ENCODE results near the gene DUSP21.
"Not testable (repeated sequence)": the region's sequence is repeated elsewhere in the genome, so short reads cannot be mapped to it uniquely, and the experiment has no call there.

Gene DUSP21

DNA sequence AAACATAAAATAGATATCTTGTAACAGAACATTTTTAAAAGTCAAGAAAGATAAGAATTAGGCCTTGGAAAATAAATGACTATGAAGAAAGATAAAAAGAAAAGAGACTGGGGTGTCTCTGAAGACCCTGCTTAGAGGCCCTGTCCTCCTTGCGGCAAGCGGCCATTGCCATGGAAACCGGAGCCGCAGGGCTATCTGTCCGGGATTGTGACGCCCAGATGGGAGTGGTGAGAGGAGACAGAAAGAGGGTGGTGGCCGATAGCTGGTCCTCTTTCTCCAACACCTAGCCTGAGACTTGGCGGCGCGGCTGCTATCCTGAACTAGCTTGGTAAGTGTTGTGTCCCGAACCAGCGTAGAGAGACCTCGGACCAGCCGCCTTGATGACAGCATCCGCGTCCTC is at the start of gene DUSP21:
Gene DUSP21, plus strand, starts transcription at position 269 of the 400 bp plus-strand sequence. Its CDS starts 112 bp downstream, at position 381.
- no peak for DNase-seq (ENCODE audit: low spot score)

GRCh38 chrX:44795945-44796450 is 47.8 kb upstream of the DUSP21 start:
- no peak for DNase-seq (ENCODE audit: low spot score)

- DNase-seq (ENCODE audit: low spot score): no peak
Observed at GRCh38 chrX:44802613-44803012, 41.2 kb upstream of the DUSP21 start.

- no peak for DNase-seq (ENCODE audit: low spot score)
Observed at GRCh38 chrX:44815681-44816080, 28.1 kb upstream of the DUSP21 start.

DNA sequence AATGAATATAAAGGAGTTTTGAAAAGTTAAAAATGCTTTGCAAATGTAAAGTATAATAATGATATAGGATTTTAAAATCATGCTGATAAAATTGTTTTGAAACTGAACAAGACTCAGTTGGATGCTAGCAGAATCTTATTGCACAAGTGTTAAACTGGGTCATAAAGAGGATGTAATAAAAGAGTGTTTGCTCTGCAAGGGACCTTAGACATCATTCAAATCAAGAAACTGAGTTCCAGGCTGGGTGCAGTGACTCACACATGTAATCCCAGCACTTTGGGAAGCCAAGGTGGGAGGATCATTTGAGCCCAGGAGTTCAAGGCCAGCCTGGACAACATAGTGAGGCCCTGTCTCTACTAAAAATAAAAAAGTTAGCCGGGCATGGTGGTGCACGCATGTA is 27.5 kb upstream of the DUSP21 start:
- DNase-seq (ENCODE audit: low spot score): no peak

- no peak for DNase-seq (ENCODE audit: low spot score)
Observed at GRCh38 chrX:44817029-44817428, 26.8 kb upstream of the DUSP21 start.

GRCh38 chrX:44822601-44823000 is 21.2 kb upstream of the DUSP21 start:
- no peak for DNase-seq (ENCODE audit: low spot score)

GRCh38 chrX:44823193-44823592 is 20.6 kb upstream of the DUSP21 start:
- DNase-seq (ENCODE audit: low spot score): not testable (repeated sequence)

DNA sequence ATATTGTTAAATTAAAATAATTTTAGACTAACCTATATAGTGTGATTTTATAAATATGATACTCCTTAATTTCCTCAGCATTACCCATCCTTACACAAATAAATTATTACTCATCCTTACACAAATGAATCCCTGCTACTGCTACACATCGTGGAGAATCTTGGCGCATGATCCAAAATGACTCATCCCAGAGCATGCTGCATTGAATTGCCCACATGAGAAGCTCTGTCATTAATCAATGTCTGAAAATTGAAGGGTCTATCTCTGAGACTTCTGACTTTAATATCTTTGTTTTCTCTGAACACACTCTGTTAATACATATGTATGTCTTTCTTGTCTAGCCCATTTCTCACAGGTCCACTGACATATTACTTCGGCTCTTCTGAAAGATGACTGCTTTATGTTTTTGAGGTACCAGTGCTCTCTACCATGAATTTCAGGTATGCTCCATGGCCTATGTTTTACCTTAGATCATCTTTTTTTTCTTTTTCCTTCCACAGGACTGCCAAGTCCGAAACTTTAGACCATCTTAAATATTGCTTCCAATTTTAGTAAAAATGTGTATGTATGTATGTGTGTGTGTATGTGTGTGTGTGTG is 15.7 kb upstream of the DUSP21 start:
- DNase-seq (ENCODE audit: low spot score): no peak

DNA sequence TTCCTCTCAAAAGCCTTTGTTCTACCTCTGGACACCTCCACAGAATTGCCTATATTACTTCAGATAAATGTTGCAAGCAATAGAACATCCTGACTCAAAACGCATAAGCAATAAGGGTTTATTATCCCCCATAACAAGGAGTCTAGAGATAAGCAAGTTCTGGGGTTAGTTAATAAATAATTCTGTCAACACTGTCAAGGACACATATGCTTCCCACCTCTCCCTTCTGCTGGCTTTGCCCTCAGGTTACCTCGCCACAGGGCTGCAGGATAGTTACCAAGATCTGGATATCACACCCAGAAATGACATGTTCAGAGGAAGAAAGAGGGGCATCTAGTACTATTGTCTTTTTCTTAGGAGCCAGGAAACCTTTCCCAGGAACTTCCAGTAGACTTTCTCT is 14.0 kb upstream of the DUSP21 start:
- DNase-seq (ENCODE audit: low spot score): no peak

DNA sequence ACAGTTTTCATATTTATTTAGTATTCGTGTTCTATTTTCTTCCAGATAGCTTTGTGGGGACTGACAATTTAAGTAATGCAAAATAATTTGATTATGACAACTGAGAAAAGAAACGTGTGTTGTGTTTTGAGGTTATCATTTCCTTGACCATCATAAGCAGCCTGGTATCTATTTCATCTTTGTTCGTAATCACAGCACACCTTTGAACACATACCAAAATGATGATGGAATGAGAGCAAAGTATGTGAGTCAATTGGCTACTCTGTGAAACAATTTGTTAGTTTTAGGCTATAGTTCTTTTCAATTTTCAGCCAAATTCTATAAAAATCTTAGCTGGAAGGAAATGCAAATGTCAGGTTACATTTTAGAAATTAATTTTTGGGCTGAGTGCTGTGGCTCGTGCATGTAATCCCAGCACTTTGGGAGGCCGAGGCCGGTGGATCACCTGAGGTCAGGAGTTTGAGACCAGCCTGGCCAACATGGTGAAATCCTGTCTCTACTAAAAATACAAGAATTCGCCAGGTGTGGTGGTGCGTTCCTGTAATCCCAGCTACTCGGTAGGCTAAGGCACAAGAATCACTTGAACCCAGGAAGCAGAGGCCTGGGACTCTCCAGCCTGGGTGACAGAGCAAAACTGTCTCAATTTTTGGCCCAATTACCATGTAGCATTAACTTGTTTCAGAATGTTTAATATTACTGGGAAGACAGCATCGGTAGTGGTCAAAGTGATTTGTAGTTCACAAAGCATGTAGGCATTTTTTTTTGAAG is 1.1 kb upstream of the DUSP21 start:
- DNase-seq (ENCODE audit: low spot score): no peak

DNA sequence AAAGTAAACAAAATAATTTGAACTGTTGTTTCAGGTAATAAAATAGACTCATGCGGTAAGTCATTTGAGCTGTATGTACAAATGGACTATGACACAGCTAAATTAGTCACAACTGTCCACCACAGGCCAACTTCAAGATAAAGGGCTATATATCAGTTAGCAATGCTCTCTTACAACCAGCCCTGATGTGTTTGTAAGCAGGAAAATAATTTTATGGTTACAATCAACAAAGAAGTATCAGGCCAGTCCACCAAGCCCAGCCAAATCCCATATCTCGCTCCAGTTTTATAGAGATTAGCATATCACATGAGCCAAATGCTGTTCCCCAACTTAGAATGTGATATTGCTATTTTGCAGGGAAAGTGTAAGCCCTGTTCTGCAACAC is 511 bp upstream of the DUSP21 start:
- DNase-seq (ENCODE audit: low spot score): no peak

GRCh38 chrX:44844204-44844603 is 383 bp downstream of the DUSP21 start:
- DNase-seq (ENCODE audit: low spot score): no peak

DNA sequence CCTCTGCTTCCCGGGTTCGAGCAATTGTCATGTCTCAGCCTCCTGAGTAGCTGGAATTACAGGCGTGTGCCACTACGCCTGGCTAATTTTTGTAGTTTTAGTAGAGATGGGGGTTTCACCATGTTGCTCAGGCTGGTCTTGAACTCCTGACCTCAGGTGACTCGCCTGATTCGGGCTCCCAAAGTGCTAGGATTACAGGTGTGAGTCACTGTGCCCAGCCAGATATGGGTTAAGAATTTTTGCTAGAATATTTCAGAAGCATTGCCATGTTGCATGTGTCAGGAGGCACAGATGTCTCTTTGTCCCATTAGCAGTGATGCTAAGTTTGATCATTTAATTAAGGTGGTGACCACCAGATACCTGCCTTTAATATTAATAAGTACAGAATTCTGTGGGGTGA is 7.1 kb downstream of the DUSP21 start:
- DNase-seq (ENCODE audit: low spot score): not testable (repeated sequence)

- no peak for DNase-seq (ENCODE audit: low spot score)
Observed at GRCh38 chrX:44871114-44871645, 27.4 kb downstream of the DUSP21 start.

GRCh38 chrX:44871931-44872820 is 28.4 kb downstream of the DUSP21 start:
- peak; percentile 60 for DNase-seq (ENCODE audit: low spot score)

- DNase-seq (ENCODE audit: low spot score): peak; percentile 92
Observed at GRCh38 chrX:44872821-44873414, 29.1 kb downstream of the DUSP21 start, which contains the start of gene KDM6A. KDM6A (plus strand) TSS chrX:44873188; CDS start chrX:44873552, 364 bp downstream.

DNA sequence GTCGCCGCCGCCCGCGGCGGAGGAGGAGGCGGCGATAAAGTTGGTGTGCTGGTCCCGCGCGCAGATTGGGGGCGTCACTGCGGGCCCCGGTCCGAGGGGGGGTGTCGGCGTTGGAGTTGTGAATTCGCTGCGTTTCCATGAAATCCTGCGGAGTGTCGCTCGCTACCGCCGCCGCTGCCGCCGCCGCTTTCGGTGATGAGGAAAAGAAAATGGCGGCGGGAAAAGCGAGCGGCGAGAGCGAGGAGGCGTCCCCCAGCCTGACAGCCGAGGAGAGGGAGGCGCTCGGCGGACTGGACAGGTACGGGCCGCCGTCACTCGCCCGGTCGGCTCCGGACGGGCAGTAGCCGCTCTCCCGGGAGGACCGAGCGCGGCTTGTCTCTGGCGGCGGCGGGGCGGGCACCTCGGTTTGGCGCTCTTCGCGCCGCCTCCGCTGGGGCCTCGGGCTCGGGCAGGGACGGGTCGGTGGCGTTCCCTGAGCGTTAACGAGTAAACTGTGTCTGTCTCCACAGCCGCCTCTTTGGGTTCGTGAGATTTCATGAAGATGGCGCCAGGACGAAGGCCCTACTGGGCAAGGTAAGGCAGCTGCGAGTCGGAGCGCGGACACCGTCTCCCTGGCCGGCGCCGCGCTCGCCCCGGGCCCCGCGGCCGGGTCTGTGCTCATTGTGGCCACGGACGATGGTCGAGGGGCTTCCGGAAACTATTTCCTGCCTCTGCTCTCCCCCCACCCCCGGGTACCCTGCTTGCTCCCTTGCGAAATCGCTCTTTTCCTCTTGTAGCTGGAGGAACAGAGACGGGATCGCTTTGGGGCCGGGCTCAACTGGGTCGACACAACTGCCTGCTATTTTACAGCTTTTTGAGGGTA is 29.8 kb downstream of the DUSP21 start:
- DNase-seq (ENCODE audit: low spot score): peak; percentile 49

GRCh38 chrX:44874420-44875184 is 30.8 kb downstream of the DUSP21 start:
- DNase-seq (ENCODE audit: low spot score): peak; percentile 33

DNA sequence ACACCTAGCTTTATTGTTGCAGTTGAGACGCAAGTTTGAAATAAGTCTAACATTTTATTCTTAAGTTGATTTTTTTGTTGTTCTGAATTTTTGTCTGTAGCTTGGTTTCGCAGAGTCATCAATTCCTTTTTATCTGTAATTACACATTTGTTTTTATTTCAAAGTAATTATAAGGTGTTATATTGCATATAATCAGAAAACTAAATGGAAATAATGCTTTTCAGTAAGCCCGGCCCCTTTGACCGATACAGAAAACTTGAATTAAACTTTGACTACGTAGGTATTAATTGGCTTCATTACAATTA is 31.3 kb downstream of the DUSP21 start:
- DNase-seq (ENCODE audit: low spot score): no peak

Measured in D341Med (cell line).